H1 (cell line): Measurements from ENCODE around the gene RASAL2. TPM values are rescaled to one million over a fixed set of nuclear protein-coding genes. Genes with fewer than 3 reads are reported as not detected.

Source experiments
- CHD7 ChIP-seq: fragments of 300-600 bp; sonication (generic); IDR thresholded peaks from 2 replicates; pipeline ENCODE4 v1.7.1; 2012; ENCODE audit warnings: low read length, moderate library complexity, mild to moderate bottlenecking, inconsistent platforms; ENCODE audit not compliant: insufficient replicate concordance
- RAD21 ChIP-seq, 2 experiments: IDR thresholded peaks in 1 of 2; conservative IDR thresholded peaks in 1 of 2; 2 replicates each; pipeline ENCODE4 v1.6.1; 2011; ENCODE audit warnings: low read depth in 2 of 2, low read length in 2 of 2, improper control_type of control experiment in 1 of 2, inconsistent platforms in 1 of 2, mild to moderate bottlenecking in 1 of 2, moderate library complexity in 1 of 2
- polyA plus RNA-seq, 7 experiments: library from polyadenylated mRNA; depleted of rRNA in 3 of 7; stranded (reverse) in 5 of 7; unstranded in 2 of 7; fragments of >200 nt in 5 of 7; fragments of 200-250 nt in 2 of 7; gene quantifications; 1 replicate in 5 of 7; 2 replicates in 1 of 7; 4 replicates in 1 of 7; pipeline versions ENCODE4 v1.2.1 to v1.2.3, GENCODE V29; 2011 to 2013; ENCODE audit warnings: missing spikeins in 2 of 7, mixed read lengths in 2 of 7
- total RNA-seq: library from RNA; stranded (reverse); fragmentation: NEBNext Ultra II Directional; extraction: Animal tissue kit (Norgen Biotek cat#: 25700); gene quantifications from 2 replicates; pipeline ENCODE4 v1.2.1, GENCODE V29; 2021

The RASAL2 gene
- total and polyA plus RNA-seq, 2 of the 8 experiments (the other 6 are each of a cell fraction or from before 2014, with no cell fraction given), result 15.9 to 32.5 TPM

GRCh38 chr1:178282949-178283367, 189.1 kb downstream of the RASAL2 start (continued):
- TF ChIP-seq CHD7 (peak; percentile 94), RAD21 (IDR thresholded peaks at IDR 0.05 in 1 of 2, conservative IDR thresholded peaks at IDR 0.05 in 1 of 2; ENCODE audit: low read depth in 2 of 2, low read length in 2 of 2) (peak; percentile 54 to 56)
